CD8-positive, alpha-beta memory T cell (primary cell): Measurements from ENCODE around the gene TTC23. TPM values are rescaled to one million over a fixed set of nuclear protein-coding genes. Genes with fewer than 3 reads are reported as not detected.

Experiments
- CTCF ChIA-PET: fragments of 350-600 bp; sonication (Branson Sonifier 250); formaldehyde crosslinking; loops from one replicate; lab custom pipeline; 2021; ENCODE audit warnings: antibody characterized with exemption; lab: Charles Lee
- POLR2A ChIA-PET: fragments of 350-600 bp; sonication (Branson Sonifier 250); formaldehyde crosslinking; loops from one replicate; lab custom pipeline; 2021; ENCODE audit warnings: antibody characterized with exemption; lab: Charles Lee
- DNase-seq, 5 donors: peaks; one replicate each; pipeline versions ENCODE4 v3.0.0 to v3.0.0-alpha.2; 2020 to 2022; ENCODE audit warnings: mixed read lengths in 1 of 5
- H3K27ac ChIP-seq: one replicate; pipeline ENCODE4 v1.7.0; 2013; ENCODE audit warnings: low read depth, mild to moderate bottlenecking, low read length, moderate library complexity
- H3K27me3 ChIP-seq: 2 replicates; pipeline ENCODE4 v1.7.0; 2013; ENCODE audit warnings: low read length, mild to moderate bottlenecking; ENCODE audit not compliant: insufficient read depth, poor library complexity, severe bottlenecking
- H3K36me3 ChIP-seq: 2 replicates; pipeline ENCODE4 v1.7.0; 2013; ENCODE audit warnings: mild to moderate bottlenecking, low read length, moderate library complexity; ENCODE audit not compliant: insufficient read depth
- H3K4me1 ChIP-seq: 2 replicates; pipeline ENCODE4 v1.7.0; 2013; ENCODE audit warnings: mild to moderate bottlenecking, low read length, moderate library complexity; ENCODE audit not compliant: insufficient read depth
- H3K4me3 ChIP-seq: 2 replicates; pipeline ENCODE4 v1.7.0; 2013; ENCODE audit warnings: mild to moderate bottlenecking, low read length
- H3K9me3 ChIP-seq: 2 replicates; pipeline ENCODE4 v1.7.0; 2013; ENCODE audit warnings: mild to moderate bottlenecking, low read length
- H3K27ac Mint-ChIP-seq, 8 donors: one replicate each; pipeline ENCODE4 v1.8.0; 2020 to 2021; ENCODE audit warnings: mixed read lengths in 8 of 8, mild to moderate bottlenecking in 6 of 8, inconsistent platforms in 3 of 8, moderate library complexity in 3 of 8
- H3K27me3 Mint-ChIP-seq, 2 donors: one replicate each; pipeline ENCODE4 v1.8.0; 2020 to 2021; ENCODE audit warnings: mixed read lengths in 2 of 2, mild to moderate bottlenecking in 1 of 2, moderate library complexity in 1 of 2
- H3K36me3 Mint-ChIP-seq, 3 donors: one replicate each; pipeline ENCODE4 v1.8.0; 2020 to 2021; ENCODE audit warnings: mixed read lengths in 3 of 3, inconsistent platforms in 1 of 3, mild to moderate bottlenecking in 1 of 3
- H3K4me1 Mint-ChIP-seq, 3 donors: one replicate each; pipeline ENCODE4 v1.8.0; 2020 to 2021; ENCODE audit warnings: mixed read lengths in 3 of 3, inconsistent platforms in 1 of 3, mild to moderate bottlenecking in 1 of 3
- H3K4me3 Mint-ChIP-seq, 7 donors: one replicate each; pipeline ENCODE4 v1.8.0; 2020 to 2021; ENCODE audit warnings: mixed read lengths in 7 of 7, mild to moderate bottlenecking in 6 of 7, moderate library complexity in 4 of 7, inconsistent platforms in 2 of 7
- H3K9me3 Mint-ChIP-seq, 5 donors: one replicate each; pipeline ENCODE4 v1.8.0; 2020 to 2022; ENCODE audit warnings: mixed read lengths in 5 of 5, mild to moderate bottlenecking in 3 of 5, moderate library complexity in 2 of 5, inconsistent platforms in 1 of 5
- polyA plus RNA-seq: library from polyadenylated mRNA; unstranded; fragments of 300-500 nt; fragmentation: Illumina TruSeq; gene quantifications from one replicate; pipeline ENCODE4 v1.2.3, GENCODE V29; 2021
- total RNA-seq, 2 experiments: library from RNA; stranded (reverse); gene quantifications; one replicate each; pipeline ENCODE4 v1.2.3, GENCODE V29; 2021

TTC23 gene
- total and polyA plus RNA-seq, 3 experiments from 2014 or later: 0.10 to 2.7 (median 2.0) TPM

DNA sequence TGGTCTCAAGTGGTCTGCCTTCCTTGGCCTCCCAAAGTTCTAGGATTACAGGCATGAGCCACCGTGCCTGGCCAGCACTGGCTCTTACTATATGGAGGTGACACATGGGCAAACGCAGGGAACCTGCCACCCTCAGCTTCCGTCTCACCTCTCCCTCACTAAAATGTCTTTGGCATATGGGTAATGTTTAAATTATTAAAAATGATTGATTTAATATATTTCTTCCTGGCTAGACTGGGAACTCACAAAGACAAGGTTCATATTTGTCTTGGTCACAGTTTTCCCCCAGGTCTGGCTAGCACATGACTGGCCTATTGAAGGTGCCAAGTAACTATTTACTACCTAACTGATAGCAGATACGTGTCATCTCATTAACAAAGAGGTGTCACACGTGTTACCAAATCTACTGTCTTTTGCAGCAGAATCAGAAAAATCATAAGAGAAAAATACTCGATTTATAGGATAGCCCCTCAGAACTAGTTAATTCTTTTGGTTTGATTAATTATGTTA is 96.3 kb downstream of the TTC23 start:
- Mint-ChIP-seq H3K4me3 (no peak overlapping the region), H3K36me3 (no peaks in the 10 kb centered on the region), H3K9me3 (no peaks in the 10 kb centered on the region), H3K4me1 (no peaks in the 10 kb centered on the region), H3K27ac (no peak overlapping the region), H3K27me3 (peaks cover 1 to 15% of the 10 kb centered on the region in 2 donors)
- H3K27me3 ChIP-seq: no peaks in the 10 kb centered on the region
- H3K27ac ChIP-seq: no peak overlapping the region
- H3K4me3 ChIP-seq: no peak overlapping the region
- no peaks in the 10 kb centered on the region for H3K4me1 ChIP-seq
- no peaks in the 10 kb centered on the region for H3K36me3 ChIP-seq
- H3K9me3 ChIP-seq: no peaks in the 10 kb centered on the region
- ChIA-PET CTCF (no interaction called here), POLR2A (no interaction called here)
- DNase-seq: no peak

- POLR2A ChIA-PET: no interaction called here
- CTCF ChIA-PET: no interaction called here
- no peak for DNase-seq
- Histone ChIP-seq H3K9me3 (no peaks in the 10 kb centered on the region), H3K4me3 (no peak overlapping the region), H3K4me1 (no peaks in the 10 kb centered on the region), H3K27me3 (no peaks in the 10 kb centered on the region), H3K27ac (no peak overlapping the region), H3K36me3 (no peaks in the 10 kb centered on the region)
- Mint-ChIP-seq H3K4me3 (no peak overlapping the region), H3K27me3 (peaks cover 3 to 16% of the 10 kb centered on the region in 2 donors), H3K36me3 (no peaks in the 10 kb centered on the region), H3K9me3 (no peaks in the 10 kb centered on the region), H3K27ac (no peak overlapping the region), H3K4me1 (no peaks in the 10 kb centered on the region)
These were observed 98.2 kb downstream of the TTC23 start for GRCh38 chr15:99151156-99151555.

DNA sequence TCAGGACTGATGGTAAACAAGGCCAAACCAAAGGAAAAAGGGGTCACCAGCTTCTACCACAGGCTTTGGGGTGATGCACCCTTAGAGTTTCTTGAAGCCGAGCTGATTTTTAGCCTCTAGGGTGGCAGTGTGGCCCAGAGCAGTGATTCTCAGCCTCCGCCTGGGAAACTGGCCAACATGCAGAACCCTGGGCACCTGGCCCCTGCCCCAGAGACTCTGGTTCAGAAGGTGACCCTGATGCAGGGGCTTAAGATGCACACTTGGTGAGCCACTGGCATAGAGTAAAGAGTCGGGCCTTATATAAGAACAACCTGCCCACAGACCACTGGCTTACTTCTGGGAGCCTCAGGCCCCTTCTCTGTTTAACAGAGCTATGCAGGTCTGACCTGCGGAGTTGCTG is 100.0 kb downstream of the TTC23 start:
- Histone ChIP-seq H3K27me3 (no peaks in the 10 kb centered on the region), H3K4me3 (no peak overlapping the region), H3K36me3 (no peaks in the 10 kb centered on the region), H3K9me3 (no peaks in the 10 kb centered on the region), H3K4me1 (no peaks in the 10 kb centered on the region), H3K27ac (no peak overlapping the region)
- Mint-ChIP-seq H3K27ac (no peak overlapping the region), H3K36me3 (no peaks in the 10 kb centered on the region), H3K27me3 (peaks cover 3 to 16% of the 10 kb centered on the region in 2 donors), H3K4me1 (no peaks in the 10 kb centered on the region), H3K9me3 (no peaks in the 10 kb centered on the region), H3K4me3 (no peak overlapping the region)
- no peak for DNase-seq
- CTCF ChIA-PET: no interaction called here
- POLR2A ChIA-PET: no interaction called here

- Mint-ChIP-seq H3K4me1 (no peaks in the 10 kb centered on the region), H3K27me3 (peaks cover 3 to 16% of the 10 kb centered on the region in 2 donors), H3K9me3 (no peaks in the 10 kb centered on the region), H3K4me3 (no peak overlapping the region), H3K27ac (no peak overlapping the region), H3K36me3 (no peaks in the 10 kb centered on the region)
- Histone ChIP-seq H3K27ac (no peak overlapping the region), H3K9me3 (no peaks in the 10 kb centered on the region), H3K27me3 (no peaks in the 10 kb centered on the region), H3K4me3 (no peak overlapping the region), H3K36me3 (no peaks in the 10 kb centered on the region), H3K4me1 (no peaks in the 10 kb centered on the region)
- DNase-seq: no peak
- CTCF ChIA-PET: no interaction called here
- POLR2A ChIA-PET: no interaction called here
These were observed 100.5 kb downstream of the TTC23 start for GRCh38 chr15:99148851-99149276.

DNA sequence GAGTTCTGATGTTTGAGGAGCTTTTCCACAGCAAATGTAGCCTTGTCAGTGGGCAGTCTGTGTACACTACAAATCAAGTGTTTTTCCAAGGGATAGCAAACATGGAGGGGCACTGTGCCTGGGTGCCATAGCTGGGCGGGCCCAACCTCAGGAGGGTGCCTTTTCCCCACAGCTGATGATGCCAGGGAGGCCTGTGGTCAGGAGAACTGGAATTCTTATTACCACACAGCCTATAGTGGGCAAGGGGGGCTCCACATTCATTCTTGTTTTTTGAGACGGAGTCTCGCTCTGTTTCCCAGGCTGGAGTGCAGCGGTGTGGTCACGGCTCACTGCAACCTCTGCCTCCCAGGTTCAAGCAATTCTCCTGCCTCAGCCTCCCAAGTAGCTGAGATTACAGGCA is 102.7 kb downstream of the TTC23 start:
- POLR2A ChIA-PET: no interaction called here
- H3K4me3 ChIP-seq: no peak overlapping the region
- H3K27me3 Mint-ChIP-seq: peaks cover 3 to 12% of the 10 kb centered on the region in 2 donors
- no peaks in the 10 kb centered on the region for H3K36me3 ChIP-seq
- no peaks in the 10 kb centered on the region for H3K9me3 ChIP-seq
- H3K27ac ChIP-seq: no peak overlapping the region
- H3K4me1 Mint-ChIP-seq: no peaks in the 10 kb centered on the region
- H3K27ac Mint-ChIP-seq: no peak overlapping the region
- H3K4me1 ChIP-seq: no peaks in the 10 kb centered on the region
- H3K4me3 Mint-ChIP-seq: no peak overlapping the region
- no peaks in the 10 kb centered on the region for H3K9me3 Mint-ChIP-seq
- DNase-seq: no peak
- no peaks in the 10 kb centered on the region for H3K36me3 Mint-ChIP-seq
- CTCF ChIA-PET: no interaction called here
- no peaks in the 10 kb centered on the region for H3K27me3 ChIP-seq

- no peaks in the 10 kb centered on the region for H3K9me3 Mint-ChIP-seq
- H3K4me3 Mint-ChIP-seq: no peak overlapping the region
- Histone ChIP-seq H3K27me3 (no peaks in the 10 kb centered on the region), H3K36me3 (no peaks in the 10 kb centered on the region), H3K4me1 (no peaks in the 10 kb centered on the region), H3K27ac (no peak overlapping the region), H3K4me3 (no peak overlapping the region), H3K9me3 (no peaks in the 10 kb centered on the region)
- no peak overlapping the region for H3K27ac Mint-ChIP-seq
- H3K4me1 Mint-ChIP-seq: no peaks in the 10 kb centered on the region
- CTCF ChIA-PET: no interaction called here
- POLR2A ChIA-PET: no interaction called here
- H3K36me3 Mint-ChIP-seq: no peaks in the 10 kb centered on the region
- H3K27me3 Mint-ChIP-seq: peaks cover 3 to 7% of the 10 kb centered on the region in 2 donors
- no peak for DNase-seq
These were observed 103.6 kb downstream of the TTC23 start for GRCh38 chr15:99145778-99146177.

- no peaks in the 10 kb centered on the region for H3K36me3 Mint-ChIP-seq
- CTCF ChIA-PET: no interaction called here
These were observed 104.4 kb downstream of the TTC23 start for GRCh38 chr15:99145005-99145404.

GRCh38 chr15:99143655-99144610 is 105.4 kb downstream of the TTC23 start:
- Histone ChIP-seq H3K27me3 (no peaks in the 10 kb centered on the region), H3K36me3 (no peaks in the 10 kb centered on the region), H3K9me3 (no peaks in the 10 kb centered on the region), H3K4me1 (no peaks in the 10 kb centered on the region), H3K27ac (no peak overlapping the region), H3K4me3 (no peak overlapping the region)
- no peak for DNase-seq
- H3K27ac Mint-ChIP-seq: no peak overlapping the region
- peaks cover 3 to 4% of the 10 kb centered on the region in 2 donors for H3K27me3 Mint-ChIP-seq
- H3K4me1 Mint-ChIP-seq: no peaks in the 10 kb centered on the region
- H3K9me3 Mint-ChIP-seq: no peaks in the 10 kb centered on the region
- H3K4me3 Mint-ChIP-seq: no peak overlapping the region
- ChIA-PET POLR2A (no interaction called here), CTCF (no interaction called here)
- H3K36me3 Mint-ChIP-seq: no peaks in the 10 kb centered on the region

More at GRCh38 chr15:99145005-99145404, 104.4 kb downstream of the TTC23 start:
- no peak for DNase-seq
- peaks cover 3 to 4% of the 10 kb centered on the region in 2 donors for H3K27me3 Mint-ChIP-seq
- H3K4me1 Mint-ChIP-seq: no peaks in the 10 kb centered on the region
- no peaks in the 10 kb centered on the region for H3K9me3 Mint-ChIP-seq
- no peaks in the 10 kb centered on the region for H3K27me3 ChIP-seq
- POLR2A ChIA-PET: no interaction called here
- H3K4me3 ChIP-seq: no peak overlapping the region
- no peaks in the 10 kb centered on the region for H3K36me3 ChIP-seq
- H3K4me3 Mint-ChIP-seq: no peak overlapping the region
- H3K27ac ChIP-seq: no peak overlapping the region
- no peaks in the 10 kb centered on the region for H3K4me1 ChIP-seq
- no peaks in the 10 kb centered on the region for H3K9me3 ChIP-seq
- H3K27ac Mint-ChIP-seq: no peak overlapping the region
